Activated CD4-positive, CD25-positive, alpha-beta regulatory T cell (primary cell): Measurements from ENCODE around the gene UBE2B.
"Not testable (repeated sequence)": the region's sequence is repeated elsewhere in the genome, so short reads cannot be mapped to it uniquely, and the experiment has no call there.

ENCODE experiments used
- DNase-seq, 4 experiments: peaks; one replicate each; lab custom pipeline; 2025; lab: John Stamatoyannopoulos, UW

UBE2B gene

GRCh38 chr5:134370871-134371833, at the start of gene UBE2B:
Gene UBE2B (plus strand): TSS chr5:134371569. CDS start chr5:134371596, 27 bp downstream.
- DNase-seq, result peak; percentile 92 to 96 (median 94)

GRCh38 chr5:134327327-134327726, 44.0 kb upstream of the UBE2B start:
- no peak for DNase-seq

- DNase-seq, result no peak
Observed at GRCh38 chr5:134328619-134329018, 42.8 kb upstream of the UBE2B start.

- DNase-seq, result not testable (repeated sequence)
Observed at GRCh38 chr5:134336833-134337232, 34.5 kb upstream of the UBE2B start.

- DNase-seq, result not testable (repeated sequence)
Observed at GRCh38 chr5:134343500-134343899, 27.9 kb upstream of the UBE2B start.

- DNase-seq, result not testable (repeated sequence)
Observed at GRCh38 chr5:134345476-134345875, 25.9 kb upstream of the UBE2B start.

GRCh38 chr5:134345996-134346395, 25.4 kb upstream of the UBE2B start:
- DNase-seq, result no peak

- no peak for DNase-seq
Observed at GRCh38 chr5:134349463-134349862, 21.9 kb upstream of the UBE2B start.

- DNase-seq, result no peak
Observed at GRCh38 chr5:134355681-134356080, 15.7 kb upstream of the UBE2B start.

GRCh38 chr5:134365604-134366003, 5.8 kb upstream of the UBE2B start:
- DNase-seq, result no peak

- no peak for DNase-seq
Observed at GRCh38 chr5:134370311-134370870, 978 bp upstream of the UBE2B start.

GRCh38 chr5:134371834-134372340, 518 bp downstream of the UBE2B start:
- DNase-seq, result peak; percentile 6 to 21 (median 18)

- DNase-seq, result not testable (repeated sequence)
Observed at GRCh38 chr5:134373633-134374032, 2.3 kb downstream of the UBE2B start.

- no peak for DNase-seq
Observed at GRCh38 chr5:134374232-134374631, 2.9 kb downstream of the UBE2B start.

- no peak for DNase-seq
Observed at GRCh38 chr5:134380346-134380745, 9.0 kb downstream of the UBE2B start.

- DNase-seq, result not testable (repeated sequence)
Observed at GRCh38 chr5:134382204-134382603, 10.8 kb downstream of the UBE2B start.

GRCh38 chr5:134383980-134384697, 12.8 kb downstream of the UBE2B start:
- no peak for DNase-seq

GRCh38 chr5:134387443-134387842, 16.1 kb downstream of the UBE2B start:
- no peak for DNase-seq

GRCh38 chr5:134392301-134392700, 20.9 kb downstream of the UBE2B start:
- DNase-seq, result no peak

GRCh38 chr5:134394932-134395331, 23.6 kb downstream of the UBE2B start:
- no peak for DNase-seq

GRCh38 chr5:134396274-134396673, 24.9 kb downstream of the UBE2B start:
- no peak for DNase-seq

GRCh38 chr5:134397196-134397595, 25.8 kb downstream of the UBE2B start:
- DNase-seq, result no peak
